ENCODE measurements around the gene DAGLA. TPM values are rescaled to one million over a fixed set of nuclear protein-coding genes. Genes with fewer than 3 reads are reported as not detected.

The DAGLA gene
- total and polyA plus RNA-seq, 2 of the 13 experiments (the other 11 are each of a cell fraction or from before 2014, with no cell fraction given) = 2.6 to 3.9 TPM

DNA sequence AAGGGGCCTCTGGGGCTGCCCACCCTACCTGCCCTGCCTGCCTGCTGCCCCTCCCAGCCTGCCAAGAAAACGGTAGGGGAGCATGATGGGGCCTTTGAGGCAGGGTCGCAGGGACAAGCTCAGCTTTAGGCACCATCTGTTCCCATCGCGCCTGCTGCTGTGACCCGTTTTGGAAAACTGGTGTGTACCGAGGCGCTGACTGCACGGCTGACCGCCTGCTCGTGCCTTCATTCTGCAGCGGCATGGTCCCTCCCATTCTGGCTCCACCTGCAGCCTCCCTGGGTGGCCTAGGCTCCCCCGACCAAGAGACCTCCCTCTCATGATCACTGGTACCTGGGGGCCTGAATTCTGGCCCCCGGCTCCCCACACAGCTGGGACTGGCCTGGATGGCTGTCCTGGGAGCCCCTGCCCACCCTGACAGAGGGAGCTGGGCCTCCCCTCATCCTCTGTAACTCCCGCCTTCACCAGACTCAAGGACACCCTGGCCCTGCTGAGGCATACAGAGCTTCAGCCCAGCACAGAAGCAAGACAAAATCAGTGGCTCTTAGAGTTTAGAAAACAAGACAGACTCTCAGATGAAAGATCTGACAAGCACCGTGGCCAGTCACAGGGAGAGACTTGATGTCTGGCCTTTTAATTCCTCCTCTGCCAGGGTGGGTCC is 65.7 kb downstream of the DAGLA start (continued):
- TF ChIP-seq, protein P1, sequence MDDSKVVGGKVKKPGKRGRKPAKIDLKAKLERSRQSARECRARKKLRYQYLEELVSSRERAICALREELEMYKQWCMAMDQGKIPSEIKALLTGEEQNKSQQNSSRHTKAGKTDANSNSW (CRISPR knock-in tag; IDR thresholded peaks at IDR 0.05; ENCODE audit: borderline replicate concordance) = no peak
- TF ChIP-seq AGO1 (IDR thresholded peaks at IDR 0.05; ENCODE audit: low read depth, low read length, poor library complexity, severe bottlenecking) (peak; percentile 44), PATZ1 (CRISPR knock-in tag; IDR thresholded peaks at IDR 0.05) (0 out of 2 replicates have a peak, but pooled peaks have one; percentile 12), ZNF460 (CRISPR knock-in tag; IDR thresholded peaks at IDR 0.05; ENCODE audit: borderline replicate concordance) (no peak)
- TF ChIP-seq, protein P2, sequence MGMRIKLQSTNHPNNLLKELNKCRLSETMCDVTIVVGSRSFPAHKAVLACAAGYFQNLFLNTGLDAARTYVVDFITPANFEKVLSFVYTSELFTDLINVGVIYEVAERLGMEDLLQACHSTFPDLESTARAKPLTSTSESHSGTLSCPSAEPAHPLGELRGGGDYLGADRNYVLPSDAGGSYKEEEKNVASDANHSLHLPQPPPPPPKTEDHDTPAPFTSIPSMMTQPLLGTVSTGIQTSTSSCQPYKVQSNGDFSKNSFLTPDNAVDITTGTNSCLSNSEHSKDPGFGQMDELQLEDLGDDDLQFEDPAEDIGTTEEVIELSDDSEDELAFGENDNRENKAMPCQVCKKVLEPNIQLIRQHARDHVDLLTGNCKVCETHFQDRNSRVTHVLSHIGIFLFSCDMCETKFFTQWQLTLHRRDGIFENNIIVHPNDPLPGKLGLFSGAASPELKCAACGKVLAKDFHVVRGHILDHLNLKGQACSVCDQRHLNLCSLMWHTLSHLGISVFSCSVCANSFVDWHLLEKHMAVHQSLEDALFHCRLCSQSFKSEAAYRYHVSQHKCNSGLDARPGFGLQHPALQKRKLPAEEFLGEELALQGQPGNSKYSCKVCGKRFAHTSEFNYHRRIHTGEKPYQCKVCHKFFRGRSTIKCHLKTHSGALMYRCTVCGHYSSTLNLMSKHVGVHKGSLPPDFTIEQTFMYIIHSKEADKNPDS (CRISPR knock-in tag; IDR thresholded peaks at IDR 0.05) = no peak
